ENCODE data around the gene MGAT3. TPM values are rescaled to one million over a fixed set of nuclear protein-coding genes. Genes with fewer than 3 reads are reported as not detected.
A peak's percentile ranks its signal among the peaks of the same experiment; 100 is the strongest.

The MGAT3 gene
- total RNA-seq, 4 donors from 2014 or later, result 0.45 to 1.6 (median 0.90) TPM

DNA sequence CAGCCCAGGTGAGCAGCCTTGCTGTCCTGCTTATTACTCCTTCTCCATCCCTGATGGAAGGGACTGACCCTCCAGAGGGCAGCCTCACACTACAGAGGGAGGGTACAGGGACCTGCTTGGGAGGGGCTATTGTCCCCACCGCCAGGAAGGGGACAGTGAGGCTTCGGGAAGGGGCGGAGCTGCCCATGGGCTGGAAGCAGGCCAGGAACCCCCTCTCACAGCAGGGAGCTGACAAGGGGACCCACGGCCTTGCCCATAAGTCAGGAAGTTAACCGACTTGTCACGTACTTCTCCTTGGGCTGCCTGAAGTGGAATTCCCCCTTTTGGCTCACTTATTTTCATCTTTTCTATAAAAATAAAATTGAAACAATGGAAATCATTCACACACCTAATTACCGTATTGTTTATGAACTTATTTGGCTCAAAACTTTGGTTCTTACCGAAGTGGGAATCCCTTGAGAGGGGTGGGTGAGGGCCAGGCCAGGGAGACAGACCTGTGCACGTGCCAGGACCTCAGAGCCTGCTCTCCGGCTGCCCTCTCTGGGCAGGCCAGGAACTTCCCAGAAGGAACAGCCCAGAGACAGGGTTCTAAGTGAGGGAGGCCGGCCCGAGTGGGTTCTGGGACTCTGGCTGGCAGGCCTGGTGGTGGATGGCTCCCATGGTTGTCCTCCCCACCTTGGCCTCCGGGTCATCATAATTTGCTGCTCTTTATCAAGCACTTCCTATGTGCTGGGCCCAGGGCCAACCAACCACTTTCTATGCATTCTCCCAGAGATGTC is 5.8 kb downstream of the MGAT3 start:
- peaks cover 11 to 33% of the 10 kb centered on the region in 2 donors for H3K4me1 ChIP-seq
- no peak for DNase-seq
- no peaks in the 10 kb centered on the region for H3K36me3 ChIP-seq
- H3K9me3 ChIP-seq, result no peaks in the 10 kb centered on the region
- H3K27me3 ChIP-seq, result no peaks in the 10 kb centered on the region
- no peak overlapping the region for H3K4me3 ChIP-seq (replicated peaks in 1 of 3)
- TF ChIP-seq, protein P1, sequence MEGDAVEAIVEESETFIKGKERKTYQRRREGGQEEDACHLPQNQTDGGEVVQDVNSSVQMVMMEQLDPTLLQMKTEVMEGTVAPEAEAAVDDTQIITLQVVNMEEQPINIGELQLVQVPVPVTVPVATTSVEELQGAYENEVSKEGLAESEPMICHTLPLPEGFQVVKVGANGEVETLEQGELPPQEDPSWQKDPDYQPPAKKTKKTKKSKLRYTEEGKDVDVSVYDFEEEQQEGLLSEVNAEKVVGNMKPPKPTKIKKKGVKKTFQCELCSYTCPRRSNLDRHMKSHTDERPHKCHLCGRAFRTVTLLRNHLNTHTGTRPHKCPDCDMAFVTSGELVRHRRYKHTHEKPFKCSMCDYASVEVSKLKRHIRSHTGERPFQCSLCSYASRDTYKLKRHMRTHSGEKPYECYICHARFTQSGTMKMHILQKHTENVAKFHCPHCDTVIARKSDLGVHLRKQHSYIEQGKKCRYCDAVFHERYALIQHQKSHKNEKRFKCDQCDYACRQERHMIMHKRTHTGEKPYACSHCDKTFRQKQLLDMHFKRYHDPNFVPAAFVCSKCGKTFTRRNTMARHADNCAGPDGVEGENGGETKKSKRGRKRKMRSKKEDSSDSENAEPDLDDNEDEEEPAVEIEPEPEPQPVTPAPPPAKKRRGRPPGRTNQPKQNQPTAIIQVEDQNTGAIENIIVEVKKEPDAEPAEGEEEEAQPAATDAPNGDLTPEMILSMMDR (IDR thresholded peaks at IDR 0.05), result no peak
- TF ChIP-seq POLR2A (IDR thresholded peaks at IDR 0.05), result no peak
- H3K27ac ChIP-seq, result peak overlapping the region in 2 of 3 donors; percentile 32 to 59
- intact Hi-C loops (cut with DNase I), result no loop called here
- 59 to 62% methylated on average over 10 to 11 of the region's 13 CpGs for WGBS, 2 donors

DNA sequence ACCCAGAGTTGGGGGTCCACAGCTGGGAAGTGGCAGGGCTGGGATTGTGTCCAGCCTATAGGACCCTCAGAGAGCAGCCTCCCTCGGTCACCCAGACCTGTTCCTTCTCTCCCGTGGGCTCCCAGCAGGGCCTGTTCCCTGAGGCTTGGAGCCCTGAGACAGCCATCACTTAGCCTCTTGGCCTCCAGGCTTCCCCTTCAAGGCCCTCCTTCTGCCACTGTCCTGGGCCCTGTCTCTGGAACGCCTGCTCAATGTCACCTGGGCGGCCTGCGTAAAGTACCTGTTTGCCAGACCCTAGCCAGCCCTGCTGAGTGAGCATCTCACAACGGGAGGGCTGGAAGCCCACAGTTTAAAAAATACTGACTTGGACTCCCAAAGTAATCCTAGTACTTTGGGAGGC is 6.5 kb downstream of the MGAT3 start:
- no peak for DNase-seq
- H3K9me3 ChIP-seq, result no peaks in the 10 kb centered on the region
- H3K27ac ChIP-seq, result peak overlapping the region; percentile 32 to 59 (median 36)
- H3K4me3 ChIP-seq (replicated peaks in 1 of 3), result no peak overlapping the region
- intact Hi-C loops (cut with DNase I), result no loop called here
- WGBS, 2 donors, result 84 to 87% methylated on average over 3 to 6 of the region's 6 CpGs
- H3K36me3 ChIP-seq, result no peaks in the 10 kb centered on the region
- TF ChIP-seq, protein P1 (IDR thresholded peaks at IDR 0.05), result no peak
- TF ChIP-seq POLR2A (IDR thresholded peaks at IDR 0.05), result no peak
- peaks cover 11 to 27% of the 10 kb centered on the region in 2 donors for H3K4me1 ChIP-seq
- no peaks in the 10 kb centered on the region for H3K27me3 ChIP-seq

DNA sequence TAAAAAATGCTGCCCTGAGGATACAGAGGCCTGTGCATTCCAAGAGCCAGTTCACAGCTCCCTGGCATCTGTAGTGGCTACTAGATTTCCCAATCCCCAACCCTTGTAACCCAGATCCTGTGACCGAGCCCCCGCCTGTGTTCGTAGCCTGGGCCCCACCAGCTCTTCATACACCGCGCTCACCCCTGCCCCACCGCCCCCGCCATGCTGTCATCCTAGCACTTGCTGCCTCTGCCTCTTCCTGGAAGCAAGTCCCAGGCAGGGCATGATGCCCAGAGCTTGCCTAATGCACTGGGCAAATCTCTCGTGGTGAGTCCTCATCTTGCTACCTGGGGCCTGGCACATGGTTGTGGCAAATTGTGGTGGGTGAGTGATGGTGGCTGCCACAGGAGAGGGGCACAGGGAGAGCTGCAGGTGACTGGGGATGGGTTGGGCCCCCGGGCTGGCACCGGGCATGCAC is 7.1 kb downstream of the MGAT3 start:
- Histone ChIP-seq H3K27me3 (no peaks in the 10 kb centered on the region), H3K9me3 (no peaks in the 10 kb centered on the region), H3K36me3 (no peaks in the 10 kb centered on the region), H3K27ac (peak overlapping the region; percentile 47 to 71 (median 59)), H3K4me1 (peaks cover 11 to 27% of the 10 kb centered on the region in 2 donors), H3K4me3 (replicated peaks in 1 of 3) (no peak overlapping the region)
- 45 to 59% methylated on average over 9 of the region's 10 CpGs for WGBS, 2 donors
- intact Hi-C loops (cut with DNase I), result no loop called here
- TF ChIP-seq, protein P1 (IDR thresholded peaks at IDR 0.05), result no peak
- TF ChIP-seq POLR2A (IDR thresholded peaks at IDR 0.05), result no peak
- peak; percentile 97 for DNase-seq

DNA sequence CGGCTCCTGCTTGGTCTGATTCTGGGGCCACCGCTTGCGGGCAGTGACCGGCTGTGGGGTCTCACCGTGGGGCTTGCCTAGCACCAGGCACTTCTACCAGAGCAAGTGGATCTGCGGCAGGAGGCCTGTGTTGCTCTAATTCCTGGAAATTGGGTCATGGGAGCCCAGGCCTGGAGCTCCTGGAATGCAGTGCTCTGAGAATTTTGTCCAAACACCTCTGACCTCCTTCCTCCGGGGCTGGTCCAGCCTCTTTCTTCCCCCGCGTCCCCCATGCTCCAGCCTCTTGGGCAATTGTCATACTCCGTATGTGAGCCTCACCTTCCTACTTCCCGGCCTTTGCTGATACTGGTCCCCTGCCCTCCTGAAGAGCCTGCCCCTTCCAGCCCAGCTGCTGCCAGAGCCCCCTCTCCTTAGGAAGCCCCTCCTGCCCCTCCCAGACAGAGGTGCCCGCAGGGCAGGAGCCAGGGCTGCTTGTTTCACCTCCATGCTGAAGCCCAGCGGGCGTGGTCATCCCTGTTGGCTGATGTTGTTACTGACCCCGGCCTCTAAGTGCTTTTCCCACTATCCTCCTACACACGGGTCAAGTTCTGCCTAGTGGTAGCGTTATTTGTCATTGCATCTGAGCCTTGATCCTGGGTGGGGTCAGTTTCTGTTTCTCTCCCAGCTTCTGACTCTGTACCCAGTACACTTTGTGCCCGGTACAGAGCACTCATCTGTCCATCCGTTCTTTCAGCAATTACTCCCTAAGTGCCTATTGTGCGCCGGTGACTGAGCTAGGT is 9.6 kb downstream of the MGAT3 start:
- no peak for TF ChIP-seq POLR2A (IDR thresholded peaks at IDR 0.05)
- TF ChIP-seq, protein P1 (IDR thresholded peaks at IDR 0.05), result no peak
- Histone ChIP-seq H3K4me3 (replicated peaks in 1 of 3) (no peak overlapping the region), H3K9me3 (no peaks in the 10 kb centered on the region), H3K27ac (peak overlapping the region in 1 of 3 donors; percentile 38), H3K27me3 (no peaks in the 10 kb centered on the region), H3K4me1 (peaks cover 12 to 41% of the 10 kb centered on the region in 2 donors), H3K36me3 (no peaks in the 10 kb centered on the region)
- no peak for DNase-seq
- 71 to 80% methylated on average over 19 to 21 of the region's 21 CpGs for WGBS, 2 donors
- intact Hi-C loops (cut with DNase I), result no loop called here

Data from thyroid gland (tissue), 4 donors.